ENCODE results near the gene MARVELD2. TPM values are rescaled to one million over a fixed set of nuclear protein-coding genes. Genes with fewer than 3 reads are reported as not detected.

The MARVELD2 gene
- total and polyA plus RNA-seq, 2 of the 13 experiments (the other 11 are each of a cell fraction or from before 2014, with no cell fraction given), result 11.1 to 15.4 TPM

GRCh38 chr5:69414885-69415583 lies at the start of gene MARVELD2 (continued):
- TF ChIP-seq ZNF607 (CRISPR knock-in tag; IDR thresholded peaks at IDR 0.05; ENCODE audit: borderline replicate concordance) (0 out of 2 replicates have a peak, but pooled peaks have one; percentile 44), ZFYVE20 (CRISPR knock-in tag; IDR thresholded peaks at IDR 0.05; ENCODE audit: borderline replicate concordance, low read depth) (no peak), CREBL2 (CRISPR knock-in tag; IDR thresholded peaks at IDR 0.05; ENCODE audit: borderline replicate concordance) (no peak), DPF2 (CRISPR knock-in tag; IDR thresholded peaks at IDR 0.05; ENCODE audit: borderline replicate concordance, low read depth) (no peak), MXD1 (CRISPR knock-in tag; IDR thresholded peaks at IDR 0.05) (peak; percentile 77; the same call in 1 of the 2 replicates), ZNF841 (CRISPR knock-in tag; IDR thresholded peaks at IDR 0.05; ENCODE audit: borderline replicate concordance) (no peak), BRF2 (CRISPR knock-in tag; IDR thresholded peaks at IDR 0.05) (peak; percentile 80; the same call in 1 of the 2 replicates), NCOA5 (CRISPR knock-in tag; IDR thresholded peaks at IDR 0.05) (no peak), MEIS1 (CRISPR knock-in tag; IDR thresholded peaks at IDR 0.05; ENCODE audit: borderline replicate concordance) (peak; percentile 64), CC2D1A (CRISPR knock-in tag; IDR thresholded peaks at IDR 0.05) (no peak), ZNF567 (CRISPR knock-in tag; IDR thresholded peaks at IDR 0.05; ENCODE audit: borderline replicate concordance) (no peak), ZMYM3 (CRISPR knock-in tag; IDR thresholded peaks at IDR 0.05) (no peak; the same call in 1 of the 2 replicates), TARDBP (CRISPR knock-in tag; IDR thresholded peaks at IDR 0.05) (peak; percentile 65; the same call in 1 of the 2 replicates), MYC (CRISPR knock-in tag; IDR thresholded peaks at IDR 0.05; ENCODE audit: borderline replicate concordance) (peak; percentile 86), ZNF333 (CRISPR knock-in tag; IDR thresholded peaks at IDR 0.05; ENCODE audit: borderline replicate concordance) (no peak; the same call in 1 of the 2 replicates), CCDC6 (CRISPR knock-in tag; IDR thresholded peaks at IDR 0.05) (no peak; the same call in 1 of the 2 replicates), PHB2 (IDR thresholded peaks at IDR 0.05; ENCODE audit: partially characterized antibody) (no peak), ARID2 (CRISPR knock-in tag; IDR thresholded peaks at IDR 0.05; ENCODE audit: borderline replicate concordance) (peak; percentile 20; the same call in 1 of the 2 replicates), ZNF512 (CRISPR knock-in tag; IDR thresholded peaks at IDR 0.05) (no peak), ZNF781 (CRISPR knock-in tag; IDR thresholded peaks at IDR 0.05; ENCODE audit: borderline replicate concordance, not compliant biosample characterization) (no peak), ZNF350 (CRISPR knock-in tag; IDR thresholded peaks at IDR 0.05; ENCODE audit: borderline replicate concordance, low read depth) (no peak; the same call in 1 of the 2 replicates), PAXIP1 (CRISPR knock-in tag; conservative IDR thresholded peaks at IDR 0.05) (0 out of 2 replicates have a peak, but pooled peaks have one; percentile 18)

All from HepG2 (cell line).